ENCODE data around the gene TPRA1.
"Not testable (repeated sequence)": the region's sequence is repeated elsewhere in the genome, so short reads cannot be mapped to it uniquely, and the experiment has no call there.

The TPRA1 gene

GRCh38 chr3:127616836-127617605 lies 26.5 kb upstream of the TPRA1 start:
- no peak for DNase-seq

- no peak for DNase-seq
Measured at GRCh38 chr3:127615631-127616305, 25.2 kb upstream of the TPRA1 start.

GRCh38 chr3:127614928-127615589 lies 24.5 kb upstream of the TPRA1 start:
- DNase-seq: no peak

GRCh38 chr3:127613406-127613805 lies 22.9 kb upstream of the TPRA1 start:
- DNase-seq: no peak

GRCh38 chr3:127612966-127613365 lies 22.4 kb upstream of the TPRA1 start:
- DNase-seq: no peak

GRCh38 chr3:127611251-127611650 lies 20.7 kb upstream of the TPRA1 start:
- no peak for DNase-seq

GRCh38 chr3:127610105-127610504 lies 19.6 kb upstream of the TPRA1 start:
- DNase-seq: no peak

GRCh38 chr3:127608362-127608718 lies 17.8 kb upstream of the TPRA1 start:
- DNase-seq: peak in 1 of 51 donors; percentile 10

GRCh38 chr3:127607675-127608361 lies 17.3 kb upstream of the TPRA1 start:
- no peak for DNase-seq

GRCh38 chr3:127606981-127607595 lies 16.6 kb upstream of the TPRA1 start:
- DNase-seq: no peak

GRCh38 chr3:127606086-127606805 lies 15.7 kb upstream of the TPRA1 start:
- DNase-seq: no peak

- DNase-seq: not testable (repeated sequence)
Measured at GRCh38 chr3:127605547-127605946, 15.0 kb upstream of the TPRA1 start.

- no peak for DNase-seq
Measured at GRCh38 chr3:127604546-127605165, 14.1 kb upstream of the TPRA1 start.

- DNase-seq: no peak
Measured at GRCh38 chr3:127604035-127604434, 13.5 kb upstream of the TPRA1 start.

- DNase-seq: no peak
Measured at GRCh38 chr3:127600749-127601456, 10.4 kb upstream of the TPRA1 start.

GRCh38 chr3:127598841-127599570 lies 8.5 kb upstream of the TPRA1 start:
- DNase-seq: no peak

GRCh38 chr3:127597020-127597771 lies 6.7 kb upstream of the TPRA1 start:
- no peak for DNase-seq

GRCh38 chr3:127595303-127595702 lies 4.8 kb upstream of the TPRA1 start:
- no peak for DNase-seq
